ENCODE results near the gene HNF1A. TPM values are rescaled to one million over a fixed set of nuclear protein-coding genes. Genes with fewer than 3 reads are reported as not detected.

Gene HNF1A, protein sequence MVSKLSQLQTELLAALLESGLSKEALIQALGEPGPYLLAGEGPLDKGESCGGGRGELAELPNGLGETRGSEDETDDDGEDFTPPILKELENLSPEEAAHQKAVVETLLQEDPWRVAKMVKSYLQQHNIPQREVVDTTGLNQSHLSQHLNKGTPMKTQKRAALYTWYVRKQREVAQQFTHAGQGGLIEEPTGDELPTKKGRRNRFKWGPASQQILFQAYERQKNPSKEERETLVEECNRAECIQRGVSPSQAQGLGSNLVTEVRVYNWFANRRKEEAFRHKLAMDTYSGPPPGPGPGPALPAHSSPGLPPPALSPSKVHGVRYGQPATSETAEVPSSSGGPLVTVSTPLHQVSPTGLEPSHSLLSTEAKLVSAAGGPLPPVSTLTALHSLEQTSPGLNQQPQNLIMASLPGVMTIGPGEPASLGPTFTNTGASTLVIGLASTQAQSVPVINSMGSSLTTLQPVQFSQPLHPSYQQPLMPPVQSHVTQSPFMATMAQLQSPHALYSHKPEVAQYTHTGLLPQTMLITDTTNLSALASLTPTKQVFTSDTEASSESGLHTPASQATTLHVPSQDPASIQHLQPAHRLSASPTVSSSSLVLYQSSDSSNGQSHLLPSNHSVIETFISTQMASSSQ
- 10 to 100 TPM in 1 of 2 donors, 1 to 10 TPM in 1; 8.3 to 12.8 TPM for total RNA-seq
- polyA plus RNA-seq: 10 to 100 TPM in 1 of 2 donors, 1 to 10 TPM in 1; 8.2 to 19.8 TPM

DNA sequence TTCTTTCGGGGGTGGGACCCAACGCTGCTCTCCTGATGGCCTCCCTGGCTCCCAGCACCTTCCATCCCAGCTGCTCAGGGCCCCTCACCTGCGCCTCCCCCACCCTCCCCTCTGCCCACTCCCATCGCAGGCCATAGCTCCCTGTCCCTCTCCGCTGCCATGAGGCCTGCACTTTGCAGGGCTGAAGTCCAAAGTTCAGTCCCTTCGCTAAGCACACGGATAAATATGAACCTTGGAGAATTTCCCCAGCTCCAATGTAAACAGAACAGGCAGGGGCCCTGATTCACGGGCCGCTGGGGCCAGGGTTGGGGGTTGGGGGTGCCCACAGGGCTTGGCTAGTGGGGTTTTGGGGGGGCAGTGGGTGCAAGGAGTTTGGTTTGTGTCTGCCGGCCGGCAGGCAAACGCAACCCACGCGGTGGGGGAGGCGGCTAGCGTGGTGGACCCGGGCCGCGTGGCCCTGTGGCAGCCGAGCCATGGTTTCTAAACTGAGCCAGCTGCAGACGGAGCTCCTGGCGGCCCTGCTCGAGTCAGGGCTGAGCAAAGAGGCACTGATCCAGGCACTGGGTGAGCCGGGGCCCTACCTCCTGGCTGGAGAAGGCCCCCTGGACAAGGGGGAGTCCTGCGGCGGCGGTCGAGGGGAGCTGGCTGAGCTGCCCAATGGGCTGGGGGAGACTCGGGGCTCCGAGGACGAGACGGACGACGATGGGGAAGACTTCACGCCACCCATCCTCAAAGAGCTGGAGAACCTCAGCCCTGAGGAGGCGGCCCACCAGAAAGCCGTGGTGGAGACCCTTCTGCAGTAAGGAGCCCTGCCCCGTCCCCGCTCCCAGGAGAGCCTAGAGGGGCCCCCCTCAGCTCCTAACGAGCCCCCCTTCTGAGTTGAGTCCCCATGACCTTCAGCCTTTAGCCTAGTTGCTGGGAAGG lies at the start of gene HNF1A:
TSS of gene HNF1A (plus strand) at position 248 of the 924 bp plus-strand sequence. CDS start at position 474, 226 bp downstream.
- H3K4me3 ChIP-seq (ENCODE audit: low read depth in 1 of 3, low read length in 3 of 3): peak within 1 kb of the TSS; percentile 72 to 85 (median 82)
- peak; percentile 85 for TF ChIP-seq YY1 (IDR thresholded peaks at IDR 0.05)
- peak in 1 of 2 donors; percentile 20 for TF ChIP-seq EGR1 (IDR thresholded peaks at IDR 0.05; ENCODE audit: low read depth in 2 of 2)
- TF ChIP-seq, protein P1, sequence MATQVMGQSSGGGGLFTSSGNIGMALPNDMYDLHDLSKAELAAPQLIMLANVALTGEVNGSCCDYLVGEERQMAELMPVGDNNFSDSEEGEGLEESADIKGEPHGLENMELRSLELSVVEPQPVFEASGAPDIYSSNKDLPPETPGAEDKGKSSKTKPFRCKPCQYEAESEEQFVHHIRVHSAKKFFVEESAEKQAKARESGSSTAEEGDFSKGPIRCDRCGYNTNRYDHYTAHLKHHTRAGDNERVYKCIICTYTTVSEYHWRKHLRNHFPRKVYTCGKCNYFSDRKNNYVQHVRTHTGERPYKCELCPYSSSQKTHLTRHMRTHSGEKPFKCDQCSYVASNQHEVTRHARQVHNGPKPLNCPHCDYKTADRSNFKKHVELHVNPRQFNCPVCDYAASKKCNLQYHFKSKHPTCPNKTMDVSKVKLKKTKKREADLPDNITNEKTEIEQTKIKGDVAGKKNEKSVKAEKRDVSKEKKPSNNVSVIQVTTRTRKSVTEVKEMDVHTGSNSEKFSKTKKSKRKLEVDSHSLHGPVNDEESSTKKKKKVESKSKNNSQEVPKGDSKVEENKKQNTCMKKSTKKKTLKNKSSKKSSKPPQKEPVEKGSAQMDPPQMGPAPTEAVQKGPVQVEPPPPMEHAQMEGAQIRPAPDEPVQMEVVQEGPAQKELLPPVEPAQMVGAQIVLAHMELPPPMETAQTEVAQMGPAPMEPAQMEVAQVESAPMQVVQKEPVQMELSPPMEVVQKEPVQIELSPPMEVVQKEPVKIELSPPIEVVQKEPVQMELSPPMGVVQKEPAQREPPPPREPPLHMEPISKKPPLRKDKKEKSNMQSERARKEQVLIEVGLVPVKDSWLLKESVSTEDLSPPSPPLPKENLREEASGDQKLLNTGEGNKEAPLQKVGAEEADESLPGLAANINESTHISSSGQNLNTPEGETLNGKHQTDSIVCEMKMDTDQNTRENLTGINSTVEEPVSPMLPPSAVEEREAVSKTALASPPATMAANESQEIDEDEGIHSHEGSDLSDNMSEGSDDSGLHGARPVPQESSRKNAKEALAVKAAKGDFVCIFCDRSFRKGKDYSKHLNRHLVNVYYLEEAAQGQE (IDR thresholded peaks at IDR 0.05): peak; percentile 92
- peak; percentile 29 to 82 for TF ChIP-seq JUND (IDR thresholded peaks at IDR 0.05)
- TF ChIP-seq RXRA (IDR thresholded peaks at IDR 0.05): peak; percentile 87 to 89
- peak; percentile 42 to 56 for TF ChIP-seq RAD21 (IDR thresholded peaks at IDR 0.05)
- peak; percentile 99 for TF ChIP-seq HNF4A (conservative IDR thresholded peaks at IDR 0.05)
- TF ChIP-seq, protein P2, sequence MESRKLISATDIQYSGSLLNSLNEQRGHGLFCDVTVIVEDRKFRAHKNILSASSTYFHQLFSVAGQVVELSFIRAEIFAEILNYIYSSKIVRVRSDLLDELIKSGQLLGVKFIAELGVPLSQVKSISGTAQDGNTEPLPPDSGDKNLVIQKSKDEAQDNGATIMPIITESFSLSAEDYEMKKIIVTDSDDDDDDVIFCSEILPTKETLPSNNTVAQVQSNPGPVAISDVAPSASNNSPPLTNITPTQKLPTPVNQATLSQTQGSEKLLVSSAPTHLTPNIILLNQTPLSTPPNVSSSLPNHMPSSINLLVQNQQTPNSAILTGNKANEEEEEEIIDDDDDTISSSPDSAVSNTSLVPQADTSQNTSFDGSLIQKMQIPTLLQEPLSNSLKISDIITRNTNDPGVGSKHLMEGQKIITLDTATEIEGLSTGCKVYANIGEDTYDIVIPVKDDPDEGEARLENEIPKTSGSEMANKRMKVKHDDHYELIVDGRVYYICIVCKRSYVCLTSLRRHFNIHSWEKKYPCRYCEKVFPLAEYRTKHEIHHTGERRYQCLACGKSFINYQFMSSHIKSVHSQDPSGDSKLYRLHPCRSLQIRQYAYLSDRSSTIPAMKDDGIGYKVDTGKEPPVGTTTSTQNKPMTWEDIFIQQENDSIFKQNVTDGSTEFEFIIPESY (IDR thresholded peaks at IDR 0.05): peak; percentile 57
- TF ChIP-seq, protein P3, sequence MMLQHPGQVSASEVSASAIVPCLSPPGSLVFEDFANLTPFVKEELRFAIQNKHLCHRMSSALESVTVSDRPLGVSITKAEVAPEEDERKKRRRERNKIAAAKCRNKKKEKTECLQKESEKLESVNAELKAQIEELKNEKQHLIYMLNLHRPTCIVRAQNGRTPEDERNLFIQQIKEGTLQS (IDR thresholded peaks at IDR 0.05): no peak
- TF ChIP-seq, protein P4, sequence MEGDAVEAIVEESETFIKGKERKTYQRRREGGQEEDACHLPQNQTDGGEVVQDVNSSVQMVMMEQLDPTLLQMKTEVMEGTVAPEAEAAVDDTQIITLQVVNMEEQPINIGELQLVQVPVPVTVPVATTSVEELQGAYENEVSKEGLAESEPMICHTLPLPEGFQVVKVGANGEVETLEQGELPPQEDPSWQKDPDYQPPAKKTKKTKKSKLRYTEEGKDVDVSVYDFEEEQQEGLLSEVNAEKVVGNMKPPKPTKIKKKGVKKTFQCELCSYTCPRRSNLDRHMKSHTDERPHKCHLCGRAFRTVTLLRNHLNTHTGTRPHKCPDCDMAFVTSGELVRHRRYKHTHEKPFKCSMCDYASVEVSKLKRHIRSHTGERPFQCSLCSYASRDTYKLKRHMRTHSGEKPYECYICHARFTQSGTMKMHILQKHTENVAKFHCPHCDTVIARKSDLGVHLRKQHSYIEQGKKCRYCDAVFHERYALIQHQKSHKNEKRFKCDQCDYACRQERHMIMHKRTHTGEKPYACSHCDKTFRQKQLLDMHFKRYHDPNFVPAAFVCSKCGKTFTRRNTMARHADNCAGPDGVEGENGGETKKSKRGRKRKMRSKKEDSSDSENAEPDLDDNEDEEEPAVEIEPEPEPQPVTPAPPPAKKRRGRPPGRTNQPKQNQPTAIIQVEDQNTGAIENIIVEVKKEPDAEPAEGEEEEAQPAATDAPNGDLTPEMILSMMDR (IDR thresholded peaks at IDR 0.05; ENCODE audit: low read depth, low read length, missing input control): no peak
- TF ChIP-seq NR2F2 (IDR thresholded peaks at IDR 0.05): peak; percentile 18
- TF ChIP-seq HNF4G (IDR thresholded peaks at IDR 0.05): peak; percentile 99
- peak; percentile 88 for TF ChIP-seq FOXA2 (IDR thresholded peaks at IDR 0.05)
- no peak for TF ChIP-seq GABPA (IDR thresholded peaks at IDR 0.05 in 1 of 2, conservative IDR thresholded peaks at IDR 0.05 in 1 of 2)
- no peak for TF ChIP-seq TAF1 (conservative IDR thresholded peaks at IDR 0.05)
- TF ChIP-seq SP1 (IDR thresholded peaks at IDR 0.05): peak; percentile 98
- TF ChIP-seq FOXA1 (IDR thresholded peaks at IDR 0.05): peak; percentile 93
- TF ChIP-seq, protein P5, sequence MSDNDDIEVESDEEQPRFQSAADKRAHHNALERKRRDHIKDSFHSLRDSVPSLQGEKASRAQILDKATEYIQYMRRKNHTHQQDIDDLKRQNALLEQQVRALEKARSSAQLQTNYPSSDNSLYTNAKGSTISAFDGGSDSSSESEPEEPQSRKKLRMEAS (IDR thresholded peaks at IDR 0.05): peak; percentile 94
- H3K27ac ChIP-seq (ENCODE audit: low read depth in 1 of 2, low read length in 2 of 2): peak within 1 kb of the TSS; percentile 79 to 90
- H3K36me3 ChIP-seq (ENCODE audit: control insufficient read depth in 4 of 4, insufficient read depth in 3 of 4, low read depth in 1 of 4, low read length in 3 of 4): peaks cover 0 to 2% (median 0%) of the 10 kb centered on the region in 4 donors
- no peaks in the 10 kb centered on the region for H3K27me3 ChIP-seq (ENCODE audit: control insufficient read depth in 4 of 4, insufficient read depth in 4 of 4, low read length in 3 of 4)
- peak within 1 kb of the TSS; percentile 89 to 91 for H3K9ac ChIP-seq (ENCODE audit: low read depth in 1 of 2, low read length in 2 of 2)
- no peak for DNase-seq (ENCODE audit: low spot score)
- 30% methylated on average over 40 of the region's 40 CpGs for WGBS
- H3K9me3 ChIP-seq (ENCODE audit: control insufficient read depth in 4 of 4, low read length in 3 of 4): no peaks in the 10 kb centered on the region
- H3K4me1 ChIP-seq (ENCODE audit: control insufficient read depth in 4 of 4, insufficient read depth in 4 of 4, low read length in 3 of 4): peaks cover 8 to 54% (median 46%) of the 10 kb centered on the region in 4 donors
